Karpas-422 (cell line): Measurements from ENCODE around the gene SGMS1. TPM values are rescaled to one million over a fixed set of nuclear protein-coding genes. Genes with fewer than 3 reads are reported as not detected.

Experiments used
- DNase-seq: peaks from one replicate; pipeline ENCODE4 v3.0.0-alpha.2; 2015
- H2AFZ ChIP-seq: fragments of 200-600 bp; sonication (generic); 2 replicates; pipeline ENCODE4 v1.6.1; 2014; ENCODE audit warnings: antibody characterized with exemption, low read length, mixed read lengths
- H3K27ac ChIP-seq: fragments of 200-600 bp; sonication (generic); 2 replicates; pipeline ENCODE4 v1.5.1; 2014; ENCODE audit warnings: mild to moderate bottlenecking, low read length, moderate library complexity
- H3K27me3 ChIP-seq: fragments of 200-600 bp; sonication (generic); 2 replicates; pipeline ENCODE4 v1.6.1; 2014; ENCODE audit warnings: low read length, mixed read lengths
- H3K36me3 ChIP-seq: fragments of 200-600 bp; sonication (generic); 2 replicates; pipeline ENCODE4 v1.6.1; 2014; ENCODE audit warnings: low read length, mixed read lengths; ENCODE audit not compliant: insufficient read depth
- H3K4me1 ChIP-seq: fragments of 200-600 bp; sonication (generic); 2 replicates; pipeline ENCODE4 v1.6.1; 2014; ENCODE audit warnings: mild to moderate bottlenecking, low read length, mixed read lengths
- H3K4me2 ChIP-seq: fragments of 200-600 bp; sonication (generic); 2 replicates; pipeline ENCODE4 v1.6.1; 2014; ENCODE audit warnings: low read length, low read depth, mild to moderate bottlenecking; ENCODE audit not compliant: poor library complexity, severe bottlenecking
- H3K4me3 ChIP-seq: fragments of 200-600 bp; sonication (generic); 2 replicates; pipeline ENCODE4 v1.5.1; 2014; ENCODE audit warnings: mild to moderate bottlenecking, antibody characterized with exemption, low read length, mixed read lengths
- H3K79me2 ChIP-seq: fragments of 200-600 bp; sonication (generic); 2 replicates; pipeline ENCODE4 v1.6.1; 2014; ENCODE audit warnings: mild to moderate bottlenecking, low read length, mixed read lengths
- H3K9ac ChIP-seq: fragments of 200-600 bp; sonication (generic); 2 replicates; pipeline ENCODE4 v1.6.0; 2014; ENCODE audit warnings: low read length
- H3K9me2 ChIP-seq: fragments of 200-600 bp; sonication (generic), shearing (Covaris generic); replicated peaks from 2 replicates; pipeline ENCODE4 v1.6.0; 2014; ENCODE audit warnings: mild to moderate bottlenecking, low read length, moderate library complexity; ENCODE audit not compliant: insufficient read depth
- H3K9me3 ChIP-seq: fragments of 300-700, 200-600 bp; sonication (generic); 2 replicates; pipeline ENCODE4 v1.6.1; 2014; ENCODE audit warnings: low read length, mixed read lengths
- H4K20me1 ChIP-seq: fragments of 200-600 bp; sonication (generic); 2 replicates; pipeline ENCODE4 v1.6.1; 2014; ENCODE audit warnings: mild to moderate bottlenecking, antibody characterized with exemption, low read length, low read depth; ENCODE audit not compliant: insufficient read depth
- total RNA-seq: library from RNA; depleted of rRNA; stranded (reverse); fragments of >200 nt; shearing (Covaris generic); gene quantifications from 2 replicates; pipeline ENCODE4 v1.2.3, GENCODE V29; 2014; ENCODE audit warnings: low replicate concordance

SGMS1 gene
- total RNA-seq, 1 experiment from 2014 or later = 2.9 TPM

- no peak for DNase-seq
- H3K9me3 ChIP-seq = no peaks in the 10 kb centered on the region
- H3K27me3 ChIP-seq = no peaks in the 10 kb centered on the region
- no peaks in the 10 kb centered on the region for H3K79me2 ChIP-seq
- no peak overlapping the region for H3K27ac ChIP-seq
- H3K4me1 ChIP-seq = no peaks in the 10 kb centered on the region
- H4K20me1 ChIP-seq = no peaks in the 10 kb centered on the region
- H3K9me2 ChIP-seq = no peaks in the 10 kb centered on the region
- no peaks in the 10 kb centered on the region for H3K36me3 ChIP-seq
- H3K4me3 ChIP-seq = no peak overlapping the region
- H3K9ac ChIP-seq = no peak overlapping the region
- H2AFZ ChIP-seq = no peak overlapping the region
- no peak overlapping the region for H3K4me2 ChIP-seq
These were observed 103.6 kb downstream of the SGMS1 start for GRCh38 chr10:50520115-50520514.

GRCh38 chr10:50517626-50518025 is 106.1 kb downstream of the SGMS1 start:
- H3K27ac ChIP-seq = no peak overlapping the region

GRCh38 chr10:50516171-50516570 is 107.6 kb downstream of the SGMS1 start:
- Histone ChIP-seq H4K20me1 (peaks cover 11% of the 10 kb centered on the region; the same call in 1 of the 2 replicates), H3K27me3 (no peaks in the 10 kb centered on the region), H3K36me3 (no peaks in the 10 kb centered on the region), H3K4me1 (no peaks in the 10 kb centered on the region), H3K79me2 (no peaks in the 10 kb centered on the region), H3K4me3 (no peak overlapping the region), H3K4me2 (no peak overlapping the region), H3K9me3 (no peaks in the 10 kb centered on the region), H3K9ac (no peak overlapping the region), H3K9me2 (no peaks in the 10 kb centered on the region), H3K27ac (no peak overlapping the region), H2AFZ (no peak overlapping the region)
- no peak for DNase-seq

More at GRCh38 chr10:50517626-50518025, 106.1 kb downstream of the SGMS1 start:
- Histone ChIP-seq H3K4me1 (no peaks in the 10 kb centered on the region), H3K9me2 (no peaks in the 10 kb centered on the region), H2AFZ (no peak overlapping the region), H4K20me1 (peaks cover 6% of the 10 kb centered on the region; the same call in 1 of the 2 replicates), H3K9ac (no peak overlapping the region), H3K27me3 (no peaks in the 10 kb centered on the region), H3K4me2 (no peak overlapping the region), H3K9me3 (no peaks in the 10 kb centered on the region), H3K79me2 (no peaks in the 10 kb centered on the region), H3K36me3 (no peaks in the 10 kb centered on the region), H3K4me3 (no peak overlapping the region)
- DNase-seq = no peak

GRCh38 chr10:50515420-50515819 is 108.3 kb downstream of the SGMS1 start:
- Histone ChIP-seq H2AFZ (no peak overlapping the region), H3K27ac (no peak overlapping the region), H4K20me1 (peaks cover 11% of the 10 kb centered on the region; the same call in 1 of the 2 replicates), H3K9me3 (no peaks in the 10 kb centered on the region), H3K79me2 (no peaks in the 10 kb centered on the region), H3K9me2 (no peaks in the 10 kb centered on the region), H3K36me3 (no peaks in the 10 kb centered on the region), H3K4me2 (no peak overlapping the region), H3K27me3 (no peaks in the 10 kb centered on the region), H3K4me3 (no peak overlapping the region), H3K4me1 (no peaks in the 10 kb centered on the region), H3K9ac (no peak overlapping the region)
- no peak for DNase-seq

- H3K27ac ChIP-seq = no peak overlapping the region
- no peaks in the 10 kb centered on the region for H3K27me3 ChIP-seq
- H3K9me2 ChIP-seq = no peaks in the 10 kb centered on the region
- H3K4me3 ChIP-seq = no peak overlapping the region
- H3K4me1 ChIP-seq = no peaks in the 10 kb centered on the region
- peaks cover 11% of the 10 kb centered on the region; the same call in 1 of the 2 replicates for H4K20me1 ChIP-seq
- no peak overlapping the region for H3K4me2 ChIP-seq
- H3K9ac ChIP-seq = no peak overlapping the region
- no peaks in the 10 kb centered on the region for H3K36me3 ChIP-seq
- no peaks in the 10 kb centered on the region for H3K79me2 ChIP-seq
- DNase-seq = no peak
- no peaks in the 10 kb centered on the region for H3K9me3 ChIP-seq
- H2AFZ ChIP-seq = no peak overlapping the region
These were observed 108.8 kb downstream of the SGMS1 start for GRCh38 chr10:50514995-50515394.

- no peak overlapping the region for H2AFZ ChIP-seq
- H3K4me1 ChIP-seq = no peaks in the 10 kb centered on the region
- no peak for DNase-seq
- no peak overlapping the region for H3K4me2 ChIP-seq
- H3K4me3 ChIP-seq = no peak overlapping the region
- H3K9ac ChIP-seq = no peak overlapping the region
- no peaks in the 10 kb centered on the region for H3K27me3 ChIP-seq
- no peaks in the 10 kb centered on the region for H3K79me2 ChIP-seq
- H3K27ac ChIP-seq = no peak overlapping the region
- H4K20me1 ChIP-seq = peaks cover 11% of the 10 kb centered on the region; the same call in 1 of the 2 replicates
- H3K36me3 ChIP-seq = no peaks in the 10 kb centered on the region
- no peaks in the 10 kb centered on the region for H3K9me3 ChIP-seq
- no peaks in the 10 kb centered on the region for H3K9me2 ChIP-seq
These were observed 109.8 kb downstream of the SGMS1 start for GRCh38 chr10:50513956-50514355.

- no peak overlapping the region for H3K4me3 ChIP-seq
- no peaks in the 10 kb centered on the region for H3K4me1 ChIP-seq
These were observed 110.9 kb downstream of the SGMS1 start for GRCh38 chr10:50512743-50513416.

GRCh38 chr10:50512214-50512595 is 111.6 kb downstream of the SGMS1 start:
- no peak for DNase-seq
- Histone ChIP-seq H3K4me2 (no peak overlapping the region), H3K9ac (no peak overlapping the region), H3K9me3 (no peaks in the 10 kb centered on the region), H3K4me1 (no peaks in the 10 kb centered on the region), H3K27ac (no peak overlapping the region), H3K27me3 (no peaks in the 10 kb centered on the region), H2AFZ (no peak overlapping the region), H3K4me3 (no peak overlapping the region), H3K79me2 (no peaks in the 10 kb centered on the region), H3K36me3 (no peaks in the 10 kb centered on the region), H4K20me1 (peaks cover 11% of the 10 kb centered on the region), H3K9me2 (no peaks in the 10 kb centered on the region)

More at GRCh38 chr10:50512743-50513416, 110.9 kb downstream of the SGMS1 start:
- Histone ChIP-seq H3K27ac (no peak overlapping the region), H3K4me2 (no peak overlapping the region), H3K36me3 (no peaks in the 10 kb centered on the region), H2AFZ (no peak overlapping the region), H3K9me2 (no peaks in the 10 kb centered on the region), H3K27me3 (no peaks in the 10 kb centered on the region), H3K9ac (no peak overlapping the region), H4K20me1 (peaks cover 11% of the 10 kb centered on the region), H3K79me2 (no peaks in the 10 kb centered on the region), H3K9me3 (no peaks in the 10 kb centered on the region)
- DNase-seq = no peak
